ENCODE results near the gene METTL13. TPM values are rescaled to one million over a fixed set of nuclear protein-coding genes. Genes with fewer than 3 reads are reported as not detected.

METTL13 gene
- polyA plus RNA-seq, 1 donor (not counting 4 experiments of a cell fraction or from before 2014, with no cell fraction given) = 54.0 TPM

GRCh38 chr1:171801487-171801891 lies 20.0 kb downstream of the METTL13 start:
- Histone ChIP-seq H4K20me1 (ENCODE audit: control insufficient read depth, extremely low read depth, insufficient read depth, low read length) (no peaks in the 10 kb centered on the region), H3K27me3 (ENCODE audit: control insufficient read depth, extremely low read depth, insufficient read depth, low read length) (no peaks in the 10 kb centered on the region), H3K9me1 (ENCODE audit: control insufficient read depth, extremely low read depth, insufficient read depth, low read length) (no peaks in the 10 kb centered on the region), H2AFZ (ENCODE audit: control insufficient read depth, low read length) (no peak overlapping the region), H3K27ac (ENCODE audit: control insufficient read depth, insufficient read depth, low read length) (no peak overlapping the region), H3K4me2 (ENCODE audit: control insufficient read depth, extremely low read depth, insufficient read depth, low read depth, low read length) (no peak overlapping the region), H3K36me3 (ENCODE audit: control insufficient read depth in 2 of 2, extremely low read depth in 1 of 2, insufficient read depth in 2 of 2, low read length in 2 of 2) (peaks cover 4 to 5% of the 10 kb centered on the region in 2 experiments), H3K79me2 (ENCODE audit: control insufficient read depth, insufficient read depth, low read length) (no peaks in the 10 kb centered on the region), H3K4me1 (ENCODE audit: control insufficient read depth, extremely low read depth, insufficient read depth, low read length) (no peaks in the 10 kb centered on the region), H3K9me3 (ENCODE audit: control insufficient read depth, low read depth, low read length) (no peaks in the 10 kb centered on the region), H3K9ac (ENCODE audit: control insufficient read depth, extremely low read depth, insufficient read depth, low read length) (no peak overlapping the region), H3K4me3 (ENCODE audit: control insufficient read depth in 2 of 3, extremely low read depth in 1 of 3, insufficient read depth in 2 of 3, low read depth in 1 of 3, low read length in 3 of 3) (no peak overlapping the region)
- TF ChIP-seq CTCF (optimal IDR thresholded peaks at IDR 0.05 in 1 of 3, IDR thresholded peaks at IDR 0.05 in 1 of 3, conservative IDR thresholded peaks at IDR 0.05 in 1 of 3; ENCODE audit: extremely low read depth in 1 of 3, insufficient read depth in 2 of 3, low read length in 3 of 3) (peak; percentile 62 to 81 (median 78)), EZH2 (IDR thresholded peaks at IDR 0.05; ENCODE audit: low read length) (no peak)
- FAIRE-seq (peak; percentile 17), DNase-seq (ENCODE audit: low read depth, low spot score) (no peak)
- dilution Hi-C loops (cut with MboI; ENCODE audit: extremely low pct_ligation_motif_present, low sequenced_read_pairs) = loop anchor here (10.0 kb wide), 1 partner anchor 183 kb away; no protein-coding TSS in a partner anchor

GRCh38 chr1:171802207-171802606 lies 20.7 kb downstream of the METTL13 start:
- FAIRE-seq (no peak), DNase-seq (ENCODE audit: low read depth, low spot score) (no peak)
- no peaks in the 10 kb centered on the region for H4K20me1 ChIP-seq (ENCODE audit: control insufficient read depth, extremely low read depth, insufficient read depth, low read length)
- peaks cover 0 to 1% of the 10 kb centered on the region in 2 experiments for H3K36me3 ChIP-seq (ENCODE audit: control insufficient read depth in 2 of 2, extremely low read depth in 1 of 2, insufficient read depth in 2 of 2, low read length in 2 of 2)
- H3K27me3 ChIP-seq (ENCODE audit: control insufficient read depth, extremely low read depth, insufficient read depth, low read length) = no peaks in the 10 kb centered on the region
- H3K79me2 ChIP-seq (ENCODE audit: control insufficient read depth, insufficient read depth, low read length) = no peaks in the 10 kb centered on the region
- no peak overlapping the region for H2AFZ ChIP-seq (ENCODE audit: control insufficient read depth, low read length)
- no peaks in the 10 kb centered on the region for H3K9me3 ChIP-seq (ENCODE audit: control insufficient read depth, low read depth, low read length)
- TF ChIP-seq CTCF (optimal IDR thresholded peaks at IDR 0.05 in 1 of 3, IDR thresholded peaks at IDR 0.05 in 1 of 3, conservative IDR thresholded peaks at IDR 0.05 in 1 of 3; ENCODE audit: extremely low read depth in 1 of 3, insufficient read depth in 2 of 3, low read length in 3 of 3) (peak in 1 of 3 experiments; percentile 16), EZH2 (IDR thresholded peaks at IDR 0.05; ENCODE audit: low read length) (no peak)
- no peak overlapping the region for H3K9ac ChIP-seq (ENCODE audit: control insufficient read depth, extremely low read depth, insufficient read depth, low read length)
- H3K27ac ChIP-seq (ENCODE audit: control insufficient read depth, insufficient read depth, low read length) = no peak overlapping the region
- no peak overlapping the region for H3K4me2 ChIP-seq (ENCODE audit: control insufficient read depth, extremely low read depth, insufficient read depth, low read depth, low read length)
- dilution Hi-C loops (cut with MboI; ENCODE audit: extremely low pct_ligation_motif_present, low sequenced_read_pairs) = loop anchor here (10.0 kb wide), 1 partner anchor 183 kb away; no protein-coding TSS in a partner anchor
- no peak overlapping the region for H3K4me3 ChIP-seq (ENCODE audit: control insufficient read depth in 2 of 3, extremely low read depth in 1 of 3, insufficient read depth in 2 of 3, low read depth in 1 of 3, low read length in 3 of 3)
- H3K4me1 ChIP-seq (ENCODE audit: control insufficient read depth, extremely low read depth, insufficient read depth, low read length) = no peaks in the 10 kb centered on the region
- no peaks in the 10 kb centered on the region for H3K9me1 ChIP-seq (ENCODE audit: control insufficient read depth, extremely low read depth, insufficient read depth, low read length)
